ENCODE results near the gene FAIM2.

DNA sequence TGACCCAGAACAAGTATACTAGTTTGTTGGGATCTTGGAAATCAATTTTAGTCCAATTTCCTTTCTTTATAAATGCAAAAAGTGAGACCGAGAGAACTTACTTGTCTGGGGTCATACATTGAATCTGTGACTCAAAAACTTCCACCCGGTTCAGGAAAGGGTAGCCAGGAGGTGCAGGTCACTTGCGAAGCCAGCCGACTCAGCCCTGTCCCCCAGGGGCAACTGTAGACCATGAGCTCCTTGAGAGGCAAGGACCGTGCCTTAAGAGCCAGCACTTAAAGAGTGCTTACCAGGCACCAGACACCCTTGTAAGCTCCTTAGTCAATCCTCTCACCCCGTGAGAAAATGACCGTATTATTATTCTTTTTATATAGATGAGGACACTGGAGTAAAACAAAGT, 60.3 kb downstream of the FAIM2 start:
- TF ChIP-seq, protein P1, sequence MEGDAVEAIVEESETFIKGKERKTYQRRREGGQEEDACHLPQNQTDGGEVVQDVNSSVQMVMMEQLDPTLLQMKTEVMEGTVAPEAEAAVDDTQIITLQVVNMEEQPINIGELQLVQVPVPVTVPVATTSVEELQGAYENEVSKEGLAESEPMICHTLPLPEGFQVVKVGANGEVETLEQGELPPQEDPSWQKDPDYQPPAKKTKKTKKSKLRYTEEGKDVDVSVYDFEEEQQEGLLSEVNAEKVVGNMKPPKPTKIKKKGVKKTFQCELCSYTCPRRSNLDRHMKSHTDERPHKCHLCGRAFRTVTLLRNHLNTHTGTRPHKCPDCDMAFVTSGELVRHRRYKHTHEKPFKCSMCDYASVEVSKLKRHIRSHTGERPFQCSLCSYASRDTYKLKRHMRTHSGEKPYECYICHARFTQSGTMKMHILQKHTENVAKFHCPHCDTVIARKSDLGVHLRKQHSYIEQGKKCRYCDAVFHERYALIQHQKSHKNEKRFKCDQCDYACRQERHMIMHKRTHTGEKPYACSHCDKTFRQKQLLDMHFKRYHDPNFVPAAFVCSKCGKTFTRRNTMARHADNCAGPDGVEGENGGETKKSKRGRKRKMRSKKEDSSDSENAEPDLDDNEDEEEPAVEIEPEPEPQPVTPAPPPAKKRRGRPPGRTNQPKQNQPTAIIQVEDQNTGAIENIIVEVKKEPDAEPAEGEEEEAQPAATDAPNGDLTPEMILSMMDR (IDR thresholded peaks at IDR 0.05), result no peak
- TF ChIP-seq ZFP36 (IDR thresholded peaks at IDR 0.05; ENCODE audit: borderline replicate concordance, partially characterized antibody) (no peak), SMC3 (IDR thresholded peaks at IDR 0.05) (no peak), EP300 (IDR thresholded peaks at IDR 0.05) (no peak), REST (IDR thresholded peaks at IDR 0.05) (no peak), CHD4 (IDR thresholded peaks at IDR 0.05; ENCODE audit: borderline replicate concordance) (no peak), NPAS2 (CRISPR knock-in tag; IDR thresholded peaks at IDR 0.05; ENCODE audit: borderline replicate concordance) (no peak), MYC (IDR thresholded peaks at IDR 0.05; ENCODE audit: borderline replicate concordance, low read length) (no peak), FOSB (CRISPR knock-in tag; IDR thresholded peaks at IDR 0.05) (no peak), MAX (IDR thresholded peaks at IDR 0.05) (no peak), RAD21 (conservative IDR thresholded peaks at IDR 0.05 in 1 of 2, IDR thresholded peaks at IDR 0.05 in 1 of 2) (no peak), POLR2A (IDR thresholded peaks at IDR 0.05; ENCODE audit: low read length) (no peak), RCOR1 (IDR thresholded peaks at IDR 0.05; ENCODE audit: low read depth, low read length) (no peak)

Data from A549 (cell line).